Spleen (tissue), 11 donors: Measurements from ENCODE around the gene ZC3H15. TPM values are rescaled to one million over a fixed set of nuclear protein-coding genes. Genes with fewer than 3 reads are reported as not detected.

Experiments used
- DNase-seq: peaks from one replicate; pipeline ENCODE4 v3.0.0-alpha.2; 2020
- H3K27ac ChIP-seq, 8 donors: fragments of 200-600 bp; sonication (generic) in 7 of 8; 1 replicate in 4 of 8; 2 replicates in 4 of 8; pipeline versions ENCODE4 v1.5.0 to v1.8.0; 2016 to 2021; ENCODE audit warnings: inconsistent platforms in 4 of 8, mild to moderate bottlenecking in 4 of 8, moderate library complexity in 1 of 8
- H3K27me3 ChIP-seq, 7 donors: fragments of 200-600 bp; sonication (generic) in 6 of 7; replicated peaks in 1 of 7; 1 replicate in 4 of 7; 2 replicates in 3 of 7; pipeline versions ENCODE4 v1.5.0 to v1.8.0; 2016 to 2021; ENCODE audit warnings: inconsistent platforms in 3 of 7, mild to moderate bottlenecking in 1 of 7
- H3K36me3 ChIP-seq, 6 donors: fragments of 200-600 bp; sonication (generic) in 5 of 6; 1 replicate in 4 of 6; 2 replicates in 2 of 6; pipeline versions ENCODE4 v1.5.0 to v1.8.0; 2016 to 2021; ENCODE audit warnings: inconsistent platforms in 2 of 6
- H3K4me1 ChIP-seq, 6 donors: fragments of 200-600 bp; sonication (generic) in 5 of 6; 1 replicate in 3 of 6; 2 replicates in 3 of 6; pipeline versions ENCODE4 v1.5.0 to v1.8.0; 2016 to 2021; ENCODE audit warnings: inconsistent platforms in 3 of 6
- H3K4me3 ChIP-seq, 8 donors: fragments of 200-600 bp; sonication (generic) in 7 of 8; 1 replicate in 4 of 8; 2 replicates in 4 of 8; pipeline versions ENCODE4 v1.5.0 to v1.8.0; 2016 to 2021; ENCODE audit warnings: inconsistent platforms in 4 of 8, mild to moderate bottlenecking in 4 of 8, moderate library complexity in 2 of 8
- H3K9me3 ChIP-seq, 8 donors: fragments of 200-600 bp; sonication (generic) in 7 of 8; 1 replicate in 4 of 8; 2 replicates in 4 of 8; pipeline versions ENCODE4 v1.5.0 to v1.8.0; 2016 to 2021; ENCODE audit warnings: inconsistent platforms in 4 of 8
- POLR2A ChIP-seq, 3 donors: fragments of 450-650 bp; IDR thresholded peaks; one replicate each; pipeline ENCODE4 v1.5.1; 2017; ENCODE audit warnings: antibody characterized with exemption in 3 of 3, mild to moderate bottlenecking in 1 of 3
- POLR2AphosphoS5 ChIP-seq, 3 donors: sonication (generic); formaldehyde crosslinking; IDR thresholded peaks; one replicate each; pipeline ENCODE4 v1.5.1; 2017; ENCODE audit warnings: antibody characterized with exemption in 3 of 3
- WGBS, 5 donors: extraction: QIAGEN DNeasy Blood & Tissue Kit in 3 of 5; methylation state at CpG; one replicate each; pipeline versions ENCODE4 v1.1.5 to v1.1.7; 2013 to 2018; 5-methylcytosine and 5-hydroxymethylcytosine counted together
- intact Hi-C: fragments of 100-400 bp; cut with DNase I; formaldehyde crosslinking; loops from one replicate; pipeline ENCODE4 v1.15.0; 2023; ENCODE audit warnings: low total_unique reads
- polyA plus RNA-seq, 3 donors: library from polyadenylated mRNA; stranded (reverse); fragments of 200-250 nt; gene quantifications; one replicate each; pipeline ENCODE4 v1.2.1, GENCODE V29; 2013
- total RNA-seq, 7 donors: library from RNA; depleted of rRNA in 3 of 7; stranded (reverse); fragments of >200 nt in 3 of 7; fragmentation: NEBNext Ultra II Directional in 4 of 7; extraction: Animal tissue kit (Norgen Biotek cat#: 25700) in 4 of 7; gene quantifications; one replicate each; pipeline versions ENCODE4 v1.1.0 to v1.2.1, GENCODE V29; 2016 to 2021
- TF ChIP-seq, protein P1 (sequence below), 11 experiments: fragments of 200-600 bp in 7 of 11; fragments of 450-650 bp in 4 of 11; sonication (generic) in 4 of 11; IDR thresholded peaks in 8 of 11; conservative IDR thresholded peaks in 3 of 11; 1 replicate in 7 of 11; 2 replicates in 4 of 11; pipeline versions ENCODE4 v1.4.0 to v1.8.0; 2016 to 2021; ENCODE audit warnings: antibody characterized with exemption in 11 of 11, inconsistent platforms in 4 of 11, mild to moderate bottlenecking in 1 of 11
- donor health status: healthy with polysubstance abuse.
- donor health status: DM: no; HTN: no; CAD: no; lungs with moderate emphysema.
- donor health status: DM: no; HTN: no; CAD: no.
- donor health status: Bipolar disorder and iron deficiency.
- donor health status: healthy.
- donor health status: DM: no; HTN: no; CAD: no.
- donor health status: DM: yes; HTN: yes; CAD: no.

ZC3H15 gene
- total and polyA plus RNA-seq, 10 donors, result 38.2 to 62.6 (median 51.3) TPM

DNA sequence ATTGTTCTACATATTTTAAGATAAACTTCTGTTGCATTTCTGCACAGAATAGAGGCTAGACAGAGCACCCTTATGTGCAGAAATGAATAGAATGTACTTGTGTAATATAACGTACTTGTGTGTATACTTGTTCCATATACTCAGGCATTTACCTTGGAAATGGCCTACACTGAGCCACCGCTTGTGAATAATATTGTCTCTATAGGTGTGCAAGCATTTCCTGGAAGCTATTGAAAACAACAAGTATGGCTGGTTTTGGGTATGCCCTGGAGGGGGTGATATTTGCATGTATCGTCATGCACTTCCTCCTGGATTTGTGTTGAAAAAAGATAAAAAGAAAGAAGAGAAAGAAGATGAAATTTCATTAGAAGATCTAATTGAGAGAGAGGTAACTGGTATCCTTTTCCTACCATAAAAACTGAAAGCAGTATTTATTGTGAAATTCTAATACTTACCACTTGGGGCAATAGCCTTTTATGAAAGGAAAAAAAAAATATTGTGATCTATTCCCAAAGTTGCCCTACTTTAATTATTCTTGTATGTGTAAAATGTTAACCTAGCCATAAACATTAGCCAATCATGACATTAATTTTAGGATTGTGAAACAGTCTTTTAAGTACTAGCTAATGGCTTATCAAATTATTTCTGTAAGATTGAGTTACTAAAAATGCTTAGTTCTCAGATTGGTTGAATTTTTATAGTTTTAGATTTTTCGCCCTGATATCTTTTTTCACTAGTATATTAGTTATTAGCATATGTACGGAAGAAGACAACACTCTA is 18.0 kb downstream of the ZC3H15 start:
- H3K9me3 ChIP-seq, result no peaks in the 10 kb centered on the region
- no peak overlapping the region for H3K4me3 ChIP-seq
- DNase-seq, result no peak
- TF ChIP-seq POLR2A (IDR thresholded peaks at IDR 0.05), result no peak
- TF ChIP-seq, protein P1, sequence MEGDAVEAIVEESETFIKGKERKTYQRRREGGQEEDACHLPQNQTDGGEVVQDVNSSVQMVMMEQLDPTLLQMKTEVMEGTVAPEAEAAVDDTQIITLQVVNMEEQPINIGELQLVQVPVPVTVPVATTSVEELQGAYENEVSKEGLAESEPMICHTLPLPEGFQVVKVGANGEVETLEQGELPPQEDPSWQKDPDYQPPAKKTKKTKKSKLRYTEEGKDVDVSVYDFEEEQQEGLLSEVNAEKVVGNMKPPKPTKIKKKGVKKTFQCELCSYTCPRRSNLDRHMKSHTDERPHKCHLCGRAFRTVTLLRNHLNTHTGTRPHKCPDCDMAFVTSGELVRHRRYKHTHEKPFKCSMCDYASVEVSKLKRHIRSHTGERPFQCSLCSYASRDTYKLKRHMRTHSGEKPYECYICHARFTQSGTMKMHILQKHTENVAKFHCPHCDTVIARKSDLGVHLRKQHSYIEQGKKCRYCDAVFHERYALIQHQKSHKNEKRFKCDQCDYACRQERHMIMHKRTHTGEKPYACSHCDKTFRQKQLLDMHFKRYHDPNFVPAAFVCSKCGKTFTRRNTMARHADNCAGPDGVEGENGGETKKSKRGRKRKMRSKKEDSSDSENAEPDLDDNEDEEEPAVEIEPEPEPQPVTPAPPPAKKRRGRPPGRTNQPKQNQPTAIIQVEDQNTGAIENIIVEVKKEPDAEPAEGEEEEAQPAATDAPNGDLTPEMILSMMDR (IDR thresholded peaks at IDR 0.05 in 8 of 11, conservative IDR thresholded peaks at IDR 0.05 in 3 of 11), result peak in 9 of 11 experiments; percentile 18 to 67 (median 59)
- 63 to 79% (median 69%) methylated on average over 5 of the region's 5 CpGs for WGBS, 5 donors
- H3K27me3 ChIP-seq, result no peaks in the 10 kb centered on the region
- peaks cover 7 to 100% (median 81%) of the 10 kb centered on the region in 6 donors for H3K36me3 ChIP-seq
- no peak overlapping the region for H3K27ac ChIP-seq
- peaks cover 0 to 12% (median 8%) of the 10 kb centered on the region in 6 donors for H3K4me1 ChIP-seq
- intact Hi-C loops, result loop anchor here (5.0 to 10.0 kb wide), 2 partner anchors 91 to 138 kb away; partner anchors contain the start of gene ITGAV

DNA sequence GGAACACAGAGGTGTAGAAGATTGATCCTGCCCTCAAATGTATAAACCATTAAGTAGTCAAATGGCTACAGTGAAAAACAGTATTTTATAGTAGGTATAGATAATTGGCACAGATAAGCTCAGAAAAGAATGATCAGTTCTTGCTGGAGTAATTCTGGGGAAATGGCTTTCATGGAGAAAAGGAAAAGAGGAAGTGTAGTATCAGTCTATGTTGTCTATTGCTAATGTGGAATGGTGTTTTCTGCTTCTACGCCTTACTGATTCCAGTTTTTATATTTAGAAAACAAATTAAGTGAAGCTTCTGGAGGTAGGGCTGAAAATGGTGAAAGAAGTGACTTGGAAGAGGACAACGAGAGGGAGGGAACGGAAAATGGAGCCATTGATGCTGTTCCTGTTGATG is 22.2 kb downstream of the ZC3H15 start:
- DNase-seq, result no peak
- 91 to 97% (median 96%) methylated on average over 3 of the region's 3 CpGs for WGBS, 5 donors
- H3K4me1 ChIP-seq, result peaks cover 0 to 11% (median 8%) of the 10 kb centered on the region in 6 donors
- H3K27me3 ChIP-seq, result no peaks in the 10 kb centered on the region
- no peaks in the 10 kb centered on the region for H3K9me3 ChIP-seq
- H3K36me3 ChIP-seq, result peaks cover 7 to 98% (median 64%) of the 10 kb centered on the region in 6 donors
- no peak overlapping the region for H3K27ac ChIP-seq
- intact Hi-C loops, result loop anchor here (10.0 kb wide), 1 partner anchor 87 kb away; the partner anchor contains the start of gene ITGAV
- TF ChIP-seq POLR2AphosphoS5 (IDR thresholded peaks at IDR 0.05) (no peak), POLR2A (IDR thresholded peaks at IDR 0.05) (no peak)
- TF ChIP-seq, protein P1 (IDR thresholded peaks at IDR 0.05 in 8 of 11, conservative IDR thresholded peaks at IDR 0.05 in 3 of 11), result no peak
- H3K4me3 ChIP-seq, result no peak overlapping the region

GRCh38 chr2:186515376-186515775 is 29.3 kb downstream of the ZC3H15 start:
- H3K4me3 ChIP-seq, result no peak overlapping the region
- H3K27me3 ChIP-seq, result no peaks in the 10 kb centered on the region
- H3K36me3 ChIP-seq, result peaks cover 0 to 67% (median 14%) of the 10 kb centered on the region in 6 donors
- TF ChIP-seq, protein P1 (IDR thresholded peaks at IDR 0.05 in 8 of 11, conservative IDR thresholded peaks at IDR 0.05 in 3 of 11), result no peak
- no peak for TF ChIP-seq POLR2A (IDR thresholded peaks at IDR 0.05)
- no peak for TF ChIP-seq POLR2AphosphoS5 (IDR thresholded peaks at IDR 0.05)
- H3K27ac ChIP-seq, result no peak overlapping the region
- H3K4me1 ChIP-seq, result no peaks in the 10 kb centered on the region
- no peaks in the 10 kb centered on the region for H3K9me3 ChIP-seq
- WGBS, 5 donors, result 75 to 85% (median 85%) methylated on average over 3 of the region's 3 CpGs
- intact Hi-C loops, result no loop called here
- DNase-seq, result no peak

GRCh38 chr2:186516396-186516795 is 30.3 kb downstream of the ZC3H15 start:
- Histone ChIP-seq H3K9me3 (no peaks in the 10 kb centered on the region), H3K4me3 (no peak overlapping the region), H3K27ac (no peak overlapping the region), H3K4me1 (no peaks in the 10 kb centered on the region), H3K27me3 (no peaks in the 10 kb centered on the region), H3K36me3 (peaks cover 0 to 67% (median 18%) of the 10 kb centered on the region in 6 donors)
- WGBS, 5 donors, result 94 to 100% (median 95%) methylated on average over 1 of the region's 1 CpG
- no peak for DNase-seq
- no peak for TF ChIP-seq POLR2AphosphoS5 (IDR thresholded peaks at IDR 0.05)
- TF ChIP-seq POLR2A (IDR thresholded peaks at IDR 0.05), result no peak
- TF ChIP-seq, protein P1 (IDR thresholded peaks at IDR 0.05 in 8 of 11, conservative IDR thresholded peaks at IDR 0.05 in 3 of 11), result no peak
- intact Hi-C loops, result no loop called here
